H9 (cell line): Measurements from ENCODE around the gene MAP3K7. TPM values are rescaled to one million over a fixed set of nuclear protein-coding genes. Genes with fewer than 3 reads are reported as not detected.

ENCODE experiments used
- DNase-seq: peaks from one replicate; pipeline ENCODE4 v3.0.0-alpha.2; 2017
- H2AFZ ChIP-seq: one replicate; pipeline ENCODE4 v1.6.1; 2013; ENCODE audit warnings: mild to moderate bottlenecking, low read length, control low read depth, moderate library complexity
- H2AK5ac ChIP-seq: 2 replicates; pipeline ENCODE4 v1.6.1; 2013; ENCODE audit warnings: low read length, control low read depth, mixed read lengths; ENCODE audit not compliant: insufficient read length
- H2BK120ac ChIP-seq: one replicate; pipeline ENCODE4 v1.6.1; 2013; ENCODE audit warnings: low read depth, mild to moderate bottlenecking, low read length, control low read depth, inconsistent platforms; ENCODE audit not compliant: poor library complexity, severe bottlenecking
- H2BK12ac ChIP-seq: 2 replicates; pipeline ENCODE4 v1.6.1; 2013; ENCODE audit warnings: low read length, control low read depth, mixed read lengths, low read depth; ENCODE audit not compliant: insufficient read length
- H2BK15ac ChIP-seq: 2 replicates; pipeline ENCODE4 v1.6.1; 2013; ENCODE audit warnings: low read depth, low read length, control low read depth
- H2BK20ac ChIP-seq: one replicate; pipeline ENCODE4 v1.6.1; 2013; ENCODE audit warnings: low read depth, mild to moderate bottlenecking, low read length, control low read depth, inconsistent platforms; ENCODE audit not compliant: poor library complexity, severe bottlenecking
- H2BK5ac ChIP-seq: 2 replicates; pipeline ENCODE4 v1.6.1; 2013; ENCODE audit warnings: low read length, control low read depth, mixed read lengths; ENCODE audit not compliant: insufficient read length
- H3K14ac ChIP-seq: 2 replicates; pipeline ENCODE4 v1.6.1; 2013; ENCODE audit warnings: low read length, control low read depth; ENCODE audit not compliant: insufficient read depth
- H3K18ac ChIP-seq: 2 replicates; pipeline ENCODE4 v1.6.1; 2013; ENCODE audit warnings: low read depth, mild to moderate bottlenecking, mixed read lengths, low read length, control low read depth; ENCODE audit not compliant: insufficient read length
- H3K23ac ChIP-seq: 2 replicates; pipeline ENCODE4 v1.6.1; 2013; ENCODE audit warnings: low read length, control low read depth, mixed read lengths, low read depth; ENCODE audit not compliant: insufficient read length
- H3K23me2 ChIP-seq: 2 replicates; pipeline ENCODE4 v1.6.1; 2013; ENCODE audit warnings: low read depth, mild to moderate bottlenecking, mixed read lengths, low read length, control low read depth; ENCODE audit not compliant: insufficient read length, poor library complexity, severe bottlenecking
- H3K27ac ChIP-seq: 2 replicates; pipeline ENCODE4 v1.5.1; 2013; ENCODE audit warnings: low read length, control low read depth, mixed read lengths, low read depth; ENCODE audit not compliant: insufficient read length
- H3K27me3 ChIP-seq: 2 replicates; pipeline ENCODE4 v1.6.1; 2013; ENCODE audit warnings: low read length, control low read depth, inconsistent platforms; ENCODE audit not compliant: insufficient read depth
- H3K4ac ChIP-seq: 2 replicates; pipeline ENCODE4 v1.6.1; 2013; ENCODE audit warnings: low read depth, mild to moderate bottlenecking, control low read depth, inconsistent platforms, low read length, moderate library complexity
- H3K4me1 ChIP-seq: 2 replicates; pipeline ENCODE4 v1.6.1; 2013; ENCODE audit warnings: low read length, control low read depth, inconsistent platforms; ENCODE audit not compliant: insufficient read depth
- H3K4me2 ChIP-seq: 2 replicates; pipeline ENCODE4 v1.6.1; 2013; ENCODE audit warnings: low read length, control low read depth, mixed read lengths; ENCODE audit not compliant: insufficient read length, insufficient read depth
- H3K56ac ChIP-seq: 2 replicates; pipeline ENCODE4 v1.6.1; 2013; ENCODE audit warnings: low read depth, mild to moderate bottlenecking, mixed read lengths, low read length, control low read depth; ENCODE audit not compliant: insufficient read length
- H3K79me1 ChIP-seq: 2 replicates; pipeline ENCODE4 v1.6.1; 2013; ENCODE audit warnings: low read depth, mild to moderate bottlenecking, moderate library complexity, low read length, control low read depth, inconsistent platforms; ENCODE audit not compliant: insufficient read depth, poor library complexity, severe bottlenecking
- H3K79me2 ChIP-seq: 2 replicates; pipeline ENCODE4 v1.6.1; 2013; ENCODE audit warnings: low read length, control low read depth, inconsistent platforms; ENCODE audit not compliant: insufficient read depth
- H3K9ac ChIP-seq: 2 replicates; pipeline ENCODE4 v1.6.1; 2013; ENCODE audit warnings: low read length, control low read depth, mixed read lengths; ENCODE audit not compliant: insufficient read length; ENCODE audit errors: extremely low read depth
- H3K9me3 ChIP-seq: one replicate; pipeline ENCODE4 v1.6.1; 2013; ENCODE audit warnings: low read depth, low read length, inconsistent platforms; ENCODE audit not compliant: control insufficient read depth
- H3T11ph ChIP-seq: one replicate; pipeline ENCODE4 v1.6.1; 2013; ENCODE audit warnings: mild to moderate bottlenecking, low read length, control low read depth, inconsistent platforms
- H4K20me1 ChIP-seq: one replicate; pipeline ENCODE4 v1.6.1; 2013; ENCODE audit not compliant: control insufficient read depth, insufficient read length, insufficient read depth
- H4K5ac ChIP-seq: 2 replicates; pipeline ENCODE4 v1.6.1; 2013; ENCODE audit warnings: low read depth, mild to moderate bottlenecking, mixed read lengths, low read length, control low read depth; ENCODE audit not compliant: insufficient read length
- H4K8ac ChIP-seq: replicated peaks from 2 replicates; pipeline ENCODE4 v1.6.1; 2013; ENCODE audit warnings: low read length, control low read depth, mixed read lengths, low read depth; ENCODE audit not compliant: insufficient read length
- H4K91ac ChIP-seq: 2 replicates; pipeline ENCODE4 v1.6.1; 2013; ENCODE audit warnings: low read depth, mild to moderate bottlenecking, moderate library complexity, mixed read lengths, low read length, control low read depth; ENCODE audit not compliant: insufficient read length
- H3K27ac Mint-ChIP-seq, 3 experiments: 2 replicates in 2 of 3; 3 replicates in 1 of 3; pipeline ENCODE4 v1.8.0; 2020 to 2021; ENCODE audit warnings: mixed read lengths in 3 of 3, mild to moderate bottlenecking in 1 of 3, moderate library complexity in 1 of 3
- H3K27me3 Mint-ChIP-seq: 2 replicates; pipeline ENCODE4 v1.8.0; 2021; ENCODE audit warnings: low read depth, mild to moderate bottlenecking, moderate library complexity, mixed read lengths
- H3K36me3 Mint-ChIP-seq, 3 experiments: 2 replicates in 2 of 3; 3 replicates in 1 of 3; pipeline ENCODE4 v1.8.0; 2020 to 2021; ENCODE audit warnings: low read depth in 3 of 3, mixed read lengths in 3 of 3; ENCODE audit not compliant: insufficient read depth in 1 of 3
- H3K4me1 Mint-ChIP-seq, 2 experiments: 2 replicates each; pipeline ENCODE4 v1.8.0; 2020; ENCODE audit warnings: mixed read lengths in 2 of 2
- H3K4me3 Mint-ChIP-seq, 2 experiments: 2 replicates in 1 of 2; 3 replicates in 1 of 2; pipeline ENCODE4 v1.8.0; 2020 to 2021; ENCODE audit warnings: mild to moderate bottlenecking in 2 of 2, mixed read lengths in 2 of 2, moderate library complexity in 1 of 2
- H3K9me3 Mint-ChIP-seq, 2 experiments: 2 replicates in 1 of 2; 3 replicates in 1 of 2; pipeline ENCODE4 v1.8.0; 2020; ENCODE audit warnings: mild to moderate bottlenecking in 2 of 2, mixed read lengths in 2 of 2, moderate library complexity in 1 of 2
- WGBS: extraction: QIAGEN DNeasy Blood & Tissue Kit; methylation state at CpG from one replicate; pipeline ENCODE4 v1.1.7; 2013; ENCODE audit warnings: missing lambda C conversion rate, low lambda C conversion rate, mixed read lengths; ENCODE audit not compliant: insufficient read length; ENCODE audit errors: extremely low coverage; 5-methylcytosine and 5-hydroxymethylcytosine counted together
- total RNA-seq: library from RNA; stranded (reverse); gene quantifications from 2 replicates; pipeline ENCODE4 v1.2.1, GENCODE V29; 2021
- TF ChIP-seq, protein P1 (sequence below): fragments of 200-600 bp; sonication (generic); conservative IDR thresholded peaks from 3 replicates; pipeline ENCODE4 v1.8.0; 2021; ENCODE audit warnings: antibody characterized with exemption, mild to moderate bottlenecking

Gene MAP3K7
- total RNA-seq, 1 experiment from 2014 or later: 31.3 TPM

DNA sequence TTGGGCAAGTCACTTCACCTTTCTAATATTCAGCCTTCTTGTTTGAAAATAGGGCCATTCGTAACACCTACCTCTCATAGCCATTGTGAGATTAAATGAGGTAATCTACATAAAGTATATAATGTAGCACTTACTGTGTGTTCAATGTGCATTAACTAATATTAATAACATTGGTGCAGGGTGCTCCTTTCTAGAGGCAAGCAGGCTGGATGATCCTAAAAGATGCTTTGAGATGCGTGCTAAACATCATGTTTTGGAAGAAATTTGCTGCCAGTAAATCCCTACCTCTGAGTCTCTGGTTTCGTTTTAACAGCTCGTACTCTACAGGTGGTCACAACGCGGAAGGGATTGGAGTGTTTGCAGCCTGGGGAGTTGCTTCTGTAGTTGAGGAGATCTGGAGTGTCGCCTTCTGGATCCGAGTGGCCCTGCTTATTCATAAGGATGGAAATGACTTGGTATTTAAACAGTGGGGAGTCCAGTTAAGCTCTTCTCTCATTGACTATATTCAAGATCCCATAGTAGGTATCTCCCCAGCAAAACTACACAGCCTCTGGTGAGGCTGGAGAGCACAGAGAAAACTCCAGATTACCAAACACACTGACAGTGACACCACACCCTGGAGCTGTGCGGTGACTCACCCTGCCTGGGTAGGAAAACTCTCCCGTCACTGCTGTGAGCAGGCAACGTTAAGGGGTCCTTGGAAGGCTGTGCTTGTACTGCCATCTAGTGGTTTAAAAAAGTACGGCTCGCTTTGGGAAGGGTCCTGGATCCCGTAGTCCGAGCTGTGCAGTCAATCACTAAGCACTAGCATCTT, 107.9 kb downstream of the MAP3K7 start:
- H3K27me3 Mint-ChIP-seq: no peaks in the 10 kb centered on the region; the same call in 1 of the 2 replicates
- Histone ChIP-seq H2AK5ac (no peak overlapping the region), H2BK120ac (no peak overlapping the region), H2BK12ac (no peak overlapping the region), H3K9ac (no peak overlapping the region), H2BK15ac (no peak overlapping the region), H3K79me1 (no peaks in the 10 kb centered on the region), H4K5ac (no peak overlapping the region), H2BK20ac (no peak overlapping the region), H2BK5ac (no peak overlapping the region), H4K20me1 (no peaks in the 10 kb centered on the region), H3K23ac (no peak overlapping the region), H3K9me3 (no peaks in the 10 kb centered on the region), H4K91ac (no peak overlapping the region), H3K18ac (no peak overlapping the region), H3K14ac (no peak overlapping the region), H3K56ac (no peak overlapping the region), H3T11ph (no peak overlapping the region), H3K27ac (no peak overlapping the region), H3K27me3 (no peaks in the 10 kb centered on the region), H2AFZ (no peak overlapping the region), H3K4me1 (peaks cover 2% of the 10 kb centered on the region; the same call in 1 of the 2 replicates), H3K4me2 (no peak overlapping the region), H4K8ac (no peak overlapping the region), H3K23me2 (no peaks in the 10 kb centered on the region), H3K79me2 (no peaks in the 10 kb centered on the region), H3K4ac (no peak overlapping the region)
- peaks cover 0 to 5% (median 3%) of the 10 kb centered on the region in 3 experiments; a peak in 3 of 7 replicates for H3K36me3 Mint-ChIP-seq
- H3K4me3 Mint-ChIP-seq: no peak overlapping the region
- peaks cover 30 to 31% of the 10 kb centered on the region in 2 experiments for H3K4me1 Mint-ChIP-seq
- TF ChIP-seq, protein P1, sequence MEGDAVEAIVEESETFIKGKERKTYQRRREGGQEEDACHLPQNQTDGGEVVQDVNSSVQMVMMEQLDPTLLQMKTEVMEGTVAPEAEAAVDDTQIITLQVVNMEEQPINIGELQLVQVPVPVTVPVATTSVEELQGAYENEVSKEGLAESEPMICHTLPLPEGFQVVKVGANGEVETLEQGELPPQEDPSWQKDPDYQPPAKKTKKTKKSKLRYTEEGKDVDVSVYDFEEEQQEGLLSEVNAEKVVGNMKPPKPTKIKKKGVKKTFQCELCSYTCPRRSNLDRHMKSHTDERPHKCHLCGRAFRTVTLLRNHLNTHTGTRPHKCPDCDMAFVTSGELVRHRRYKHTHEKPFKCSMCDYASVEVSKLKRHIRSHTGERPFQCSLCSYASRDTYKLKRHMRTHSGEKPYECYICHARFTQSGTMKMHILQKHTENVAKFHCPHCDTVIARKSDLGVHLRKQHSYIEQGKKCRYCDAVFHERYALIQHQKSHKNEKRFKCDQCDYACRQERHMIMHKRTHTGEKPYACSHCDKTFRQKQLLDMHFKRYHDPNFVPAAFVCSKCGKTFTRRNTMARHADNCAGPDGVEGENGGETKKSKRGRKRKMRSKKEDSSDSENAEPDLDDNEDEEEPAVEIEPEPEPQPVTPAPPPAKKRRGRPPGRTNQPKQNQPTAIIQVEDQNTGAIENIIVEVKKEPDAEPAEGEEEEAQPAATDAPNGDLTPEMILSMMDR: peak; percentile 95
- WGBS: no CpG with 5 or more reads among the region's 15 CpGs
- peak overlapping the region in 2 of 3 experiments; percentile 25 to 54; a peak in 3 of 7 replicates for H3K27ac Mint-ChIP-seq
- H3K9me3 Mint-ChIP-seq: peaks cover 0 to 3% of the 10 kb centered on the region in 2 experiments; a peak in 1 of 5 replicates
- peak; percentile 90 for DNase-seq
